H1 (cell line): ENCODE measurements around the gene OR8B3. TPM values are rescaled to one million over a fixed set of nuclear protein-coding genes. Genes with fewer than 3 reads are reported as not detected.

Experiments used
- CTCF ChIA-PET: fragments of 300-600 bp; sonication (Branson Sonifier 250); formaldehyde crosslinking; loops from one replicate; lab custom pipeline; 2021; ENCODE audit not compliant: partially characterized antibody; lab: Charles Lee
- POLR2A ChIA-PET: fragments of 300-600 bp; sonication (Branson Sonifier 250); formaldehyde crosslinking; loops from one replicate; lab custom pipeline; 2021; ENCODE audit warnings: inconsistent platforms; ENCODE audit not compliant: partially characterized antibody; lab: Charles Lee
- DNase-seq, 2 experiments: peaks; one replicate each; pipeline versions ENCODE4 v3.0.0 to v3.0.0-alpha.2; 2010 to 2022; ENCODE audit warnings: low spot score in 2 of 2, low read depth in 1 of 2, mixed read lengths in 1 of 2
- FAIRE-seq: peaks from 2 replicates; lab custom pipeline; 2011; peaks lifted over from hg19 to GRCh38; lab: Jason Lieb, UNC
- H2AFZ ChIP-seq: 2 replicates; pipeline ENCODE4 v1.8.1; 2012; ENCODE audit warnings: low read length, inconsistent platforms
- H2AK5ac ChIP-seq: 2 replicates; pipeline ENCODE4 v1.6.1; 2013; ENCODE audit warnings: low read depth, low read length
- H2BK120ac ChIP-seq: replicated peaks from 2 replicates; pipeline ENCODE3; 2013; ENCODE audit warnings: low read depth, low read length, inconsistent platforms
- H2BK12ac ChIP-seq: 2 replicates; pipeline ENCODE4 v1.6.1; 2013; ENCODE audit warnings: low read depth, low read length
- H2BK15ac ChIP-seq: 2 replicates; pipeline ENCODE4 v1.6.1; 2013; ENCODE audit warnings: low read length
- H2BK20ac ChIP-seq: 2 replicates; pipeline ENCODE4 v1.6.1; 2013; ENCODE audit warnings: low read length
- H2BK5ac ChIP-seq: 2 replicates; pipeline ENCODE4 v1.6.1; 2013; ENCODE audit warnings: low read depth, low read length
- H3K14ac ChIP-seq: 2 replicates; pipeline ENCODE4 v1.6.1; 2013; ENCODE audit warnings: inconsistent platforms; ENCODE audit not compliant: insufficient read length
- H3K18ac ChIP-seq: 2 replicates; pipeline ENCODE4 v1.6.1; 2013; ENCODE audit warnings: low read length; ENCODE audit errors: extremely low read depth
- H3K23ac ChIP-seq: 2 replicates; pipeline ENCODE4 v1.6.1; 2013; ENCODE audit warnings: inconsistent platforms; ENCODE audit not compliant: insufficient read length
- H3K23me2 ChIP-seq: 2 replicates; pipeline ENCODE4 v1.6.1; 2013; ENCODE audit warnings: low read depth, low read length
- H3K27ac ChIP-seq: 2 replicates; pipeline ENCODE4 v1.6.1; 2011; ENCODE audit warnings: low read depth, low read length, inconsistent platforms
- H3K27me3 ChIP-seq, 4 experiments: replicated peaks in 1 of 4; 1 replicate in 1 of 4; 2 replicates in 3 of 4; pipeline versions ENCODE4 v1.6.1 to v1.8.1; 2011 to 2013; ENCODE audit warnings: low read length in 3 of 4, mild to moderate bottlenecking in 3 of 4, inconsistent platforms in 2 of 4, mixed read lengths in 2 of 4, moderate library complexity in 1 of 4; ENCODE audit not compliant: control insufficient read depth in 3 of 4, insufficient read depth in 3 of 4; ENCODE audit errors: extremely low read depth in 1 of 4
- H3K36me3 ChIP-seq, 4 experiments: 2 replicates each; pipeline versions ENCODE4 v1.6.1 to v1.8.1; 2011 to 2013; ENCODE audit warnings: mild to moderate bottlenecking in 4 of 4, low read length in 3 of 4, moderate library complexity in 2 of 4, control low read depth in 1 of 4, inconsistent platforms in 1 of 4; ENCODE audit not compliant: insufficient read depth in 4 of 4, control insufficient read depth in 2 of 4
- H3K4ac ChIP-seq: replicated peaks from 2 replicates; pipeline ENCODE3; 2013; ENCODE audit warnings: low read length, low read depth, mixed read lengths, inconsistent platforms; ENCODE audit not compliant: insufficient read length
- H3K4me1 ChIP-seq, 4 experiments: replicated peaks in 1 of 4; 1 replicate in 1 of 4; 2 replicates in 3 of 4; pipeline versions ENCODE4 v1.6.1 to v1.8.1; 2011 to 2013; ENCODE audit warnings: low read length in 3 of 4, inconsistent platforms in 2 of 4, mixed read lengths in 1 of 4; ENCODE audit not compliant: insufficient read depth in 4 of 4, control insufficient read depth in 3 of 4
- H3K4me2 ChIP-seq, 2 experiments: 2 replicates each; pipeline versions ENCODE4 v1.6.1 to v1.8.1; 2011 to 2013; ENCODE audit warnings: low read depth in 2 of 2, low read length in 2 of 2, control low read depth in 1 of 2, inconsistent platforms in 1 of 2, mild to moderate bottlenecking in 1 of 2; ENCODE audit not compliant: insufficient read depth in 1 of 2
- H3K4me3 ChIP-seq, 4 experiments: fragments of 200-600, 300-600 bp in 1 of 4; sonication (generic), shearing (Covaris generic), sonication (Bioruptor Twin) in 1 of 4; 2 replicates each; pipeline versions ENCODE4 v1.5.1 to v1.8.1; 2011 to 2016; ENCODE audit warnings: low read length in 4 of 4, low read depth in 3 of 4, control low read depth in 2 of 4, inconsistent platforms in 2 of 4, mild to moderate bottlenecking in 2 of 4, mixed read lengths in 1 of 4, moderate library complexity in 1 of 4; ENCODE audit not compliant: insufficient read depth in 2 of 4; ENCODE audit errors: extremely low read depth in 1 of 4
- H3K56ac ChIP-seq: replicated peaks from 2 replicates; pipeline ENCODE3; 2013; ENCODE audit warnings: low read depth, mild to moderate bottlenecking, mixed read lengths, low read length, inconsistent platforms; ENCODE audit not compliant: insufficient read length
- H3K79me1 ChIP-seq: 2 replicates; pipeline ENCODE4 v1.6.1; 2013; ENCODE audit warnings: low read depth, low read length, control low read depth
- H3K79me2 ChIP-seq, 2 experiments: 2 replicates each; pipeline versions ENCODE4 v1.6.1 to v1.8.1; 2012 to 2013; ENCODE audit warnings: low read length in 2 of 2, mild to moderate bottlenecking in 2 of 2, inconsistent platforms in 1 of 2; ENCODE audit not compliant: insufficient read depth in 2 of 2, control insufficient read depth in 1 of 2
- H3K9ac ChIP-seq, 4 experiments: replicated peaks in 1 of 4; 1 replicate in 1 of 4; 2 replicates in 3 of 4; pipeline versions ENCODE4 v1.6.1 to v1.8.1; 2011 to 2013; ENCODE audit warnings: low read depth in 3 of 4, low read length in 3 of 4, control low read depth in 2 of 4, mild to moderate bottlenecking in 2 of 4, moderate library complexity in 2 of 4, inconsistent platforms in 1 of 4; ENCODE audit errors: extremely low read depth in 1 of 4
- H3K9me3 ChIP-seq, 2 experiments: 2 replicates each; pipeline versions ENCODE4 v1.6.1 to v1.8.1; 2012 to 2013; ENCODE audit warnings: mild to moderate bottlenecking in 2 of 2, moderate library complexity in 2 of 2, control low read depth in 1 of 2, inconsistent platforms in 1 of 2, low read depth in 1 of 2, low read length in 1 of 2, mixed read lengths in 1 of 2; ENCODE audit not compliant: insufficient read depth in 2 of 2
- H4K20me1 ChIP-seq, 2 experiments: replicated peaks in 1 of 2; 2 replicates each; pipeline versions ENCODE3 to v1.8.1; 2011 to 2013; ENCODE audit warnings: inconsistent platforms in 2 of 2, low read length in 2 of 2, mild to moderate bottlenecking in 1 of 2; ENCODE audit not compliant: insufficient read depth in 2 of 2, control insufficient read depth in 1 of 2
- H4K5ac ChIP-seq: 2 replicates; pipeline ENCODE4 v1.6.1; 2013; ENCODE audit warnings: low read length, low read depth, mixed read lengths, inconsistent platforms; ENCODE audit not compliant: insufficient read length
- H4K8ac ChIP-seq: 2 replicates; pipeline ENCODE4 v1.8.0; 2013; ENCODE audit warnings: mild to moderate bottlenecking, moderate library complexity, low read length, inconsistent platforms; ENCODE audit not compliant: insufficient read depth; ENCODE audit errors: extremely low read depth
- H4K91ac ChIP-seq: replicated peaks from 2 replicates; pipeline ENCODE3; 2013; ENCODE audit warnings: low read length, mixed read lengths, inconsistent platforms; ENCODE audit not compliant: insufficient read length
- ASH2L ChIP-seq: fragments of 200-600, 300-600 bp; sonication (generic); IDR thresholded peaks from one replicate; pipeline ENCODE4 v1.7.1; 2017; ENCODE audit warnings: low read length
- ATF3 ChIP-seq: IDR thresholded peaks from 2 replicates; pipeline ENCODE4 v1.6.1; 2011; ENCODE audit warnings: low read depth, mild to moderate bottlenecking, low read length; ENCODE audit not compliant: insufficient read depth
- BRCA1 ChIP-seq: IDR thresholded peaks from 2 replicates; pipeline ENCODE4 v1.6.1; 2012; ENCODE audit warnings: low read depth, low read length, improper control_type of control experiment
- CEBPB ChIP-seq: IDR thresholded peaks from 2 replicates; pipeline ENCODE4 v1.6.1; 2012; ENCODE audit warnings: low read depth, low read length
- CREB1 ChIP-seq: IDR thresholded peaks from 2 replicates; pipeline ENCODE4 v1.6.1; 2012; ENCODE audit warnings: inconsistent platforms
- FOSL1 ChIP-seq: IDR thresholded peaks from 2 replicates; pipeline ENCODE4 v1.6.1; 2011; ENCODE audit warnings: mild to moderate bottlenecking, low read depth, low read length, moderate library complexity; ENCODE audit not compliant: insufficient read depth
- GTF2F1 ChIP-seq: IDR thresholded peaks from 2 replicates; pipeline ENCODE4 v1.6.1; 2012; ENCODE audit warnings: low read depth, low read length, improper control_type of control experiment, borderline replicate concordance
- JUN ChIP-seq: IDR thresholded peaks from 2 replicates; pipeline ENCODE4 v1.6.1; 2011; ENCODE audit warnings: low read depth, mild to moderate bottlenecking, improper control_type of control experiment, low read length
- KDM4A ChIP-seq: IDR thresholded peaks from one replicate; pipeline ENCODE4 v1.7.1; 2012; ENCODE audit warnings: low read depth, mild to moderate bottlenecking, moderate library complexity, low read length, inconsistent platforms; ENCODE audit not compliant: severe bottlenecking
- MAFK ChIP-seq: IDR thresholded peaks from 2 replicates; pipeline ENCODE4 v1.6.1; 2012; ENCODE audit warnings: low read depth, mild to moderate bottlenecking, improper control_type of control experiment, low read length
- POU5F1 ChIP-seq: IDR thresholded peaks from 2 replicates; pipeline ENCODE4 v1.6.1; 2011; ENCODE audit warnings: low read depth, mild to moderate bottlenecking, low read length, moderate library complexity
- RNF2 ChIP-seq: fragments of 200-900, 300-1000 bp; sonication (generic); IDR thresholded peaks from 2 replicates; pipeline ENCODE4 v1.7.1; 2016; ENCODE audit warnings: borderline replicate concordance, low read depth, mild to moderate bottlenecking, antibody characterized with exemption, low read length; ENCODE audit not compliant: poor library complexity, severe bottlenecking; ENCODE audit errors: missing control alignments
- SIRT6 ChIP-seq: IDR thresholded peaks from one replicate; pipeline ENCODE4 v1.7.1; 2012; ENCODE audit warnings: low read length, inconsistent platforms
- SP2 ChIP-seq: IDR thresholded peaks from 2 replicates; pipeline ENCODE4 v1.6.1; 2012; ENCODE audit warnings: mild to moderate bottlenecking, low read length, inconsistent platforms
- SRF ChIP-seq: IDR thresholded peaks from 2 replicates; pipeline ENCODE4 v1.6.1; 2011; ENCODE audit warnings: mild to moderate bottlenecking, low read depth, low read length, moderate library complexity
- WGBS, 2 experiments: shearing (Covaris generic) in 1 of 2; methylation state at CpG; one replicate each; pipeline versions ENCODE4 v1.1.6 to v1.1.7; 2013 to 2015; ENCODE audit warnings: low lambda C conversion rate in 2 of 2, mixed read lengths in 2 of 2, inconsistent platforms in 1 of 2, low coverage in 1 of 2, missing lambda C conversion rate in 1 of 2; ENCODE audit not compliant: insufficient replicate concordance in 2 of 2, insufficient coverage in 1 of 2, insufficient read length in 1 of 2; ENCODE audit errors: extremely low coverage in 1 of 2, missing lambda C conversion rate in 1 of 2; 5-methylcytosine and 5-hydroxymethylcytosine counted together
- polyA plus RNA-seq, 7 experiments: library from polyadenylated mRNA; depleted of rRNA in 3 of 7; stranded (reverse) in 5 of 7; unstranded in 2 of 7; fragments of >200 nt in 5 of 7; fragments of 200-250 nt in 2 of 7; gene quantifications; 1 replicate in 5 of 7; 2 replicates in 1 of 7; 4 replicates in 1 of 7; pipeline versions ENCODE4 v1.2.1 to v1.2.3, GENCODE V29; 2011 to 2013; ENCODE audit warnings: missing spikeins in 2 of 7, mixed read lengths in 2 of 7
- total RNA-seq: library from RNA; stranded (reverse); fragmentation: NEBNext Ultra II Directional; extraction: Animal tissue kit (Norgen Biotek cat#: 25700); gene quantifications from 2 replicates; pipeline ENCODE4 v1.2.1, GENCODE V29; 2021

The OR8B3 gene
- total and polyA plus RNA-seq, 2 of the 8 experiments (the other 6 are each of a cell fraction or from before 2014, with no cell fraction given): not detected

- no peak overlapping the region for H4K8ac ChIP-seq
- ChIA-PET CTCF (interaction anchor here (0.7 kb wide), 1 partner anchor 53 kb away, joined by 3 read pairs; no protein-coding TSS in a partner anchor), POLR2A (no interaction called here)
- H4K5ac ChIP-seq: no peak overlapping the region
- H3K23me2 ChIP-seq: no peaks in the 10 kb centered on the region
- no peak overlapping the region for H3K27ac ChIP-seq
- DNase-seq: no peak
- no peak overlapping the region for H2AFZ ChIP-seq
- H2BK5ac ChIP-seq: no peak overlapping the region
- H3K79me2 ChIP-seq: no peaks in the 10 kb centered on the region
- no peaks in the 10 kb centered on the region for H4K20me1 ChIP-seq
- no peaks in the 10 kb centered on the region for H3K9me3 ChIP-seq
- no peaks in the 10 kb centered on the region for H3K79me1 ChIP-seq
- 72% methylated on average over 3 of the region's 3 CpGs; no CpG with 5 or more reads in 1 of the 2 experiments for WGBS, 2 experiments
- H3K4me1 ChIP-seq: no peaks in the 10 kb centered on the region
- no peak overlapping the region for H3K9ac ChIP-seq
- H2BK120ac ChIP-seq: no peak overlapping the region
- no peak overlapping the region for H3K18ac ChIP-seq
- no peak overlapping the region for H4K91ac ChIP-seq
- H3K56ac ChIP-seq: no peak overlapping the region
- H3K4me2 ChIP-seq: no peak overlapping the region
- no peak for TF ChIP-seq RNF2
- no peak for TF ChIP-seq GTF2F1
- TF ChIP-seq CEBPB: no peak
- TF ChIP-seq ASH2L: no peak
- no peak for TF ChIP-seq SRF
- no peak for TF ChIP-seq CREB1
- TF ChIP-seq KDM4A: no peak
- TF ChIP-seq FOSL1: no peak
- TF ChIP-seq JUN: no peak
- no peak for TF ChIP-seq ATF3
- TF ChIP-seq BRCA1: no peak
- TF ChIP-seq SP2: no peak
- no peak for TF ChIP-seq MAFK
- no peak for TF ChIP-seq POU5F1
- no peak for TF ChIP-seq SIRT6
- H3K4me3 ChIP-seq: no peak overlapping the region
- H3K14ac ChIP-seq: no peak overlapping the region
- no peak overlapping the region for H2BK20ac ChIP-seq
- no peak overlapping the region for H2AK5ac ChIP-seq
- H3K23ac ChIP-seq: no peak overlapping the region
- no peak overlapping the region for H2BK15ac ChIP-seq
- no peak overlapping the region for H3K4ac ChIP-seq
- no peaks in the 10 kb centered on the region for H3K36me3 ChIP-seq
- H3K27me3 ChIP-seq: no peaks in the 10 kb centered on the region
- FAIRE-seq: no peak
- no peak overlapping the region for H2BK12ac ChIP-seq
Measured at GRCh38 chr11:124394408-124394807, 4.4 kb downstream of the OR8B3 start.
